Trophoblast cell (in vitro differentiated cells and primary cell): ENCODE data around the gene GTPBP10.
"Not testable (repeated sequence)": the region's sequence is repeated elsewhere in the genome, so short reads cannot be mapped to it uniquely, and the experiment has no call there.

Source experiments
- DNase-seq, 2 donors: peaks; one replicate each; pipeline ENCODE4 v3.0.0-alpha.2; 2016
- H2AFZ ChIP-seq: 2 replicates; pipeline ENCODE4 v1.6.1; 2013; ENCODE audit warnings: low read length, moderate library complexity, mild to moderate bottlenecking; ENCODE audit not compliant: insufficient read depth, poor library complexity
- H2AK5ac ChIP-seq: 2 replicates; pipeline ENCODE4 v1.6.1; 2013; ENCODE audit warnings: mild to moderate bottlenecking, low read length
- H2BK120ac ChIP-seq: 2 replicates; pipeline ENCODE4 v1.6.1; 2013; ENCODE audit warnings: low read length, mild to moderate bottlenecking, moderate library complexity; ENCODE audit not compliant: insufficient read depth, poor library complexity
- H2BK12ac ChIP-seq: 2 replicates; pipeline ENCODE4 v1.6.1; 2013; ENCODE audit warnings: mild to moderate bottlenecking, low read length, moderate library complexity
- H2BK5ac ChIP-seq: 2 replicates; pipeline ENCODE4 v1.6.1; 2013; ENCODE audit warnings: low read length, low read depth, moderate library complexity, mild to moderate bottlenecking; ENCODE audit not compliant: poor library complexity
- H3K14ac ChIP-seq: 2 replicates; pipeline ENCODE4 v1.6.1; 2013; ENCODE audit warnings: mild to moderate bottlenecking, low read length
- H3K18ac ChIP-seq: 2 replicates; pipeline ENCODE4 v1.6.1; 2013; ENCODE audit warnings: mild to moderate bottlenecking, low read length
- H3K23ac ChIP-seq: 2 replicates; pipeline ENCODE4 v1.6.1; 2013; ENCODE audit warnings: low read length
- H3K27ac ChIP-seq: 2 replicates; pipeline ENCODE4 v1.5.1; 2013; ENCODE audit warnings: low read depth, mild to moderate bottlenecking, inconsistent platforms, low read length, moderate library complexity
- H3K27me3 ChIP-seq: 2 replicates; pipeline ENCODE4 v1.6.1; 2013; ENCODE audit warnings: inconsistent platforms, mild to moderate bottlenecking, low read length, moderate library complexity; ENCODE audit not compliant: insufficient read depth
- H3K36me3 ChIP-seq, 2 experiments: 1 replicate in 1 of 2; 2 replicates in 1 of 2; pipeline ENCODE4 v1.6.1; 2013; ENCODE audit warnings: low read length in 2 of 2, mild to moderate bottlenecking in 2 of 2, moderate library complexity in 1 of 2; ENCODE audit not compliant: insufficient read depth in 2 of 2, control insufficient read depth in 1 of 2
- H3K4ac ChIP-seq: 2 replicates; pipeline ENCODE4 v1.6.1; 2013; ENCODE audit warnings: low read depth, mild to moderate bottlenecking, low read length, moderate library complexity
- H3K4me1 ChIP-seq, 2 experiments: 1 replicate in 1 of 2; 2 replicates in 1 of 2; pipeline ENCODE4 v1.6.1; 2013; ENCODE audit warnings: low read length in 2 of 2, mild to moderate bottlenecking in 2 of 2, moderate library complexity in 1 of 2; ENCODE audit not compliant: insufficient read depth in 2 of 2, control insufficient read depth in 1 of 2
- H3K4me2 ChIP-seq: 2 replicates; pipeline ENCODE4 v1.6.1; 2013; ENCODE audit warnings: inconsistent platforms, mild to moderate bottlenecking, low read length, moderate library complexity
- H3K4me3 ChIP-seq: 2 replicates; pipeline ENCODE4 v1.5.1; 2013; ENCODE audit warnings: mild to moderate bottlenecking, low read depth, low read length, inconsistent platforms
- H3K79me1 ChIP-seq: one replicate; pipeline ENCODE4 v1.6.1; 2013; ENCODE audit warnings: low read length
- H3K79me2 ChIP-seq: 2 replicates; pipeline ENCODE4 v1.6.1; 2013; ENCODE audit warnings: low read length, mild to moderate bottlenecking; ENCODE audit not compliant: control insufficient read depth, insufficient read depth, poor library complexity
- H3K9ac ChIP-seq: 2 replicates; pipeline ENCODE4 v1.6.1; 2013; ENCODE audit warnings: mild to moderate bottlenecking, low read length
- H3K9me3 ChIP-seq: 2 replicates; pipeline ENCODE4 v1.6.1; 2013; ENCODE audit warnings: low read depth, mild to moderate bottlenecking, control low read depth, inconsistent platforms, low read length; ENCODE audit not compliant: insufficient read depth
- H4K12ac ChIP-seq: 2 replicates; pipeline ENCODE4 v1.6.1; 2013; ENCODE audit warnings: low read depth, mild to moderate bottlenecking, low read length, moderate library complexity
- H4K8ac ChIP-seq: 2 replicates; pipeline ENCODE4 v1.6.1; 2013; ENCODE audit warnings: low read depth, mild to moderate bottlenecking, low read length, moderate library complexity
- H4K91ac ChIP-seq: one replicate; pipeline ENCODE4 v1.6.1; 2013; ENCODE audit warnings: low read depth, mild to moderate bottlenecking, low read length, moderate library complexity
- WGBS: extraction: QIAGEN DNeasy Blood & Tissue Kit; methylation state at CpG from one replicate; pipeline ENCODE4 v1.1.7; 2013; ENCODE audit warnings: missing lambda C conversion rate; ENCODE audit not compliant: insufficient read length, insufficient coverage; ENCODE audit errors: extremely low coverage; 5-methylcytosine and 5-hydroxymethylcytosine counted together

GTPBP10 gene

DNA sequence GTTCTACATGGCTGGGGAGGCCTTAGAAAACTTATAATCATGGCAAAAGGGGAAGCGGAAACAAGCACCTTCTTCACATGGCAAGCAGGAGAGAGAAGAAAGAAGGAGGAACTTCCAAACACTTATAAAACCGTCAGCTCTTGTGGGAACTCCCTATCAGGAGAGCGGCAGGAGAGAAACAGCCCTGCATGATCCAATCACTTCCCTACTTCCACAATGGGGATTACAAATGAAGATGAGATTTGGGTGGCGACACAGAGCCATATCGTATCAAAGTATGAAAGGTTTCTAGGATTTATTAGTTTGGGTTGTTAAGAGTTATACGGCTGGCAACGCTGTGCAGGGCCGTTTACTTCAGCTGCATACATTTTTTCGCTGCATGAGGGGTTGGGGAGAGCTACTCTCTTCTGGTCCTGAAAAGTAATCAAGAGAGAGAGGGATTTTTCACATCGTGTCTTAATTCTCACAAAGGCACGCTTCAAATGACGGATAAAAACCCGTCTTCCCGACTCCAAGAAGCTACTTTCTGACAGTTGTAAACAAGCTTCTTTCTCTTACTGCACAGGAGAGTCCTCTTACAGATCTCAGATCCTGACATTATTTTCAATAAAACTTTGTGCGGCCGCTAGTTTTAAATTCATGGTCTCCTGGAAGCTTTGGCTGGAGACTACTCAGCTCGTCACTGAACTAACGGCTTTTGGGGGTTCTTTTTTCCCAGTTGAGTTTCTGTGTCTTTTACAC, 751 bp upstream of the GTPBP10 start:
- H2BK12ac ChIP-seq: no peak overlapping the region

DNA sequence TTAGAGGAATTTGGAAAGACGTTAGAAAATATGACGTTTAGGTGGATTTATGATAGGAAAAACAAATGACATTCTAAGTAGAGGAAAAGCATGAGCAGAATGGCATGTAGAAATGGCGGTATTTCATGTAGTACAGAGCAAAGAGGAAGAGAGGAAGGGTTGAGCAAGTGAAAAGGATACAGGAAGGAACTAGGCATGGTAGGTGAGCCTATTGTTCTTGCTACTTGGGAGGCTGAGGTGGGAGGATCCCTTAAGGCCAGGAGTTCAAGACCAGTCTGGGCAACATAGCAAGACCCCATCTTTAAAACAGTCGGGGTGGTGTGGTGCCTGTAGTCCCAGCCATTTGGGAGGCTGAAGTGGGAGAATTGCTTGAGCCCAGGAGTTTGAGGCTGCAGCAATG, 1.2 kb downstream of the GTPBP10 start:
- H4K8ac ChIP-seq: no peak overlapping the region
- H2BK120ac ChIP-seq: no peak overlapping the region
- no peaks in the 10 kb centered on the region for H3K27me3 ChIP-seq
- 100% methylated on average over 2 of the region's 4 CpGs for WGBS
- no peak overlapping the region for H2AK5ac ChIP-seq
- H2BK5ac ChIP-seq: no peak overlapping the region
- peak in 1 of 2 donors; percentile 8 for DNase-seq
- no peak overlapping the region for H2AFZ ChIP-seq
- no peak overlapping the region for H3K9ac ChIP-seq
- no peak overlapping the region for H3K4me3 ChIP-seq
- no peaks in the 10 kb centered on the region for H3K4me1 ChIP-seq
- no peak overlapping the region for H3K14ac ChIP-seq
- H3K79me2 ChIP-seq: peaks cover 3% of the 10 kb centered on the region
- no peaks in the 10 kb centered on the region for H3K9me3 ChIP-seq
- H3K23ac ChIP-seq: no peak overlapping the region
- H2BK12ac ChIP-seq: no peak overlapping the region
- H3K36me3 ChIP-seq: no peaks in the 10 kb centered on the region
- H3K18ac ChIP-seq: no peak overlapping the region
- H4K91ac ChIP-seq: no peak overlapping the region
- peaks cover 3% of the 10 kb centered on the region for H3K79me1 ChIP-seq
- no peak overlapping the region for H3K27ac ChIP-seq
- no peak overlapping the region for H3K4ac ChIP-seq
- no peak overlapping the region for H3K4me2 ChIP-seq
- H4K12ac ChIP-seq: no peak overlapping the region

More for the DNA sequence above, 751 bp upstream of the GTPBP10 start:
- H3K9ac ChIP-seq: peak overlapping the region; percentile 76
- H4K8ac ChIP-seq: peak overlapping the region; percentile 76
- no peak overlapping the region for H4K12ac ChIP-seq
- H3K23ac ChIP-seq: no peak overlapping the region
- peaks cover 3% of the 10 kb centered on the region for H3K79me2 ChIP-seq
- H3K4me3 ChIP-seq: no peak overlapping the region
- peak overlapping the region; percentile 89 for H3K4me2 ChIP-seq
- H3K79me1 ChIP-seq: peaks cover 3% of the 10 kb centered on the region
- no peaks in the 10 kb centered on the region for H3K9me3 ChIP-seq
- no peak overlapping the region for H3K4ac ChIP-seq
- no peak overlapping the region for H3K27ac ChIP-seq
- H4K91ac ChIP-seq: no peak overlapping the region
- no peaks in the 10 kb centered on the region for H3K27me3 ChIP-seq
- WGBS: no CpG with 5 or more reads among the region's 18 CpGs
- DNase-seq: peak in 1 of 2 donors; percentile 7
- H2AFZ ChIP-seq: peak overlapping the region; percentile 30
- no peaks in the 10 kb centered on the region for H3K36me3 ChIP-seq
- no peak overlapping the region for H2BK120ac ChIP-seq
- H3K4me1 ChIP-seq: no peaks in the 10 kb centered on the region
- no peak overlapping the region for H2BK5ac ChIP-seq
- no peak overlapping the region for H3K14ac ChIP-seq
- H2AK5ac ChIP-seq: no peak overlapping the region
- no peak overlapping the region for H3K18ac ChIP-seq

DNA sequence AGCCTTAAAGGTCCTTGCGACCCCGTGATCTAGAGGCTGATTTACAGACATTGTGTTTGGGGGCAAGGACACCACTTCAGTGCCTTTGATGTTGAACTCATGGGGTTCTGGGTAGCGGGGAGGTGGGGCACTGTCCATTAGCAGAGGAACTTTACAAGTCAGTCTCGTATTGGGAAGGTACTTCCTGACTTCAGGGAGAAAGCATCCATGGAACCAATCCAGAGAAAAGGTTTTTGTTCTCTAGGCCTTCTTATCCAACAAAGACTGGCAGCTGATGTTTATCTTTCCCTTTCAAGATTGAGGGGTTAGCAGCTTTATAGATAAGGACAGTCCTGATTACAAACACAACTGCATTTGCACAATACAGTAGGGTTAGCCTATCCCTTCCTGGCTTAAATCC, 2.8 kb downstream of the GTPBP10 start:
- WGBS: no CpG with 5 or more reads among the region's 4 CpGs
- no peaks in the 10 kb centered on the region for H3K9me3 ChIP-seq
- no peak overlapping the region for H2BK5ac ChIP-seq
- H4K12ac ChIP-seq: no peak overlapping the region
- H2AK5ac ChIP-seq: no peak overlapping the region
- H3K14ac ChIP-seq: no peak overlapping the region
- no peaks in the 10 kb centered on the region for H3K36me3 ChIP-seq
- no peaks in the 10 kb centered on the region for H3K4me1 ChIP-seq
- H4K91ac ChIP-seq: no peak overlapping the region
- H3K4ac ChIP-seq: no peak overlapping the region
- H2AFZ ChIP-seq: no peak overlapping the region
- H3K79me2 ChIP-seq: peaks cover 3% of the 10 kb centered on the region
- H4K8ac ChIP-seq: no peak overlapping the region
- H3K18ac ChIP-seq: no peak overlapping the region
- no peak for DNase-seq
- H3K23ac ChIP-seq: no peak overlapping the region
- no peak overlapping the region for H2BK120ac ChIP-seq
- H2BK12ac ChIP-seq: no peak overlapping the region
- peaks cover 3% of the 10 kb centered on the region for H3K79me1 ChIP-seq
- no peak overlapping the region for H3K9ac ChIP-seq
- H3K27ac ChIP-seq: no peak overlapping the region
- H3K4me3 ChIP-seq: no peak overlapping the region
- no peak overlapping the region for H3K4me2 ChIP-seq
- no peaks in the 10 kb centered on the region for H3K27me3 ChIP-seq

DNA sequence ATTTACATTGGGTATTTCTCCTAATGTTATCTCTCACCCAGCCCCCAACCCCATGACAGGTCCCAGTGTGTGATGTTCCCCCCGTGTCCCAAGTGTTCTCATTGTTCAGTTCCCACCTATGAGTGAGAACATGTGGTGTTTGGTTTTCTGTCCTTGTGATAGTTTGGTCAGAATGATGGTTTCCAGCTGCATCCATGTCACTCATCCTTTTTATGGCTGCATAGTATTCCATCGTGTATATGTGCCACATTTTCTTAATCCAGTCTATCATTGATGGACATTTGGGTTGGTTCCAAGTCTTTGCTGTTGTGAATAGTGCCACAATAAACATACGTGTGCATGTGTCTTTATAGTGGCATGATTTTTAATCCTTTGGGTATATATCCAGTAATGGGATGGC, 3.5 kb downstream of the GTPBP10 start:
- H3K4me2 ChIP-seq, H3K9ac ChIP-seq, H3K9me3 ChIP-seq, H4K8ac ChIP-seq, H2BK5ac ChIP-seq, H3K23ac ChIP-seq, H3K36me3 ChIP-seq, H4K12ac ChIP-seq, DNase-seq, H3K27ac ChIP-seq, H3K4me1 ChIP-seq, H3K14ac ChIP-seq, H2BK120ac ChIP-seq, H2AK5ac ChIP-seq, H4K91ac ChIP-seq, H2BK12ac ChIP-seq, H3K79me1 ChIP-seq, H3K4me3 ChIP-seq, H2AFZ ChIP-seq, H3K4ac ChIP-seq, H3K18ac ChIP-seq, H3K27me3 ChIP-seq, H3K79me2 ChIP-seq: not testable (repeated sequence)
- no CpG with 5 or more reads among the region's 3 CpGs for WGBS
